ENCODE measurements around the gene PBX4. TPM values are rescaled to one million over a fixed set of nuclear protein-coding genes. Genes with fewer than 3 reads are reported as not detected.

Gene PBX4
- total RNA-seq, 1 donor from 2014 or later, result 21.8 TPM

DNA sequence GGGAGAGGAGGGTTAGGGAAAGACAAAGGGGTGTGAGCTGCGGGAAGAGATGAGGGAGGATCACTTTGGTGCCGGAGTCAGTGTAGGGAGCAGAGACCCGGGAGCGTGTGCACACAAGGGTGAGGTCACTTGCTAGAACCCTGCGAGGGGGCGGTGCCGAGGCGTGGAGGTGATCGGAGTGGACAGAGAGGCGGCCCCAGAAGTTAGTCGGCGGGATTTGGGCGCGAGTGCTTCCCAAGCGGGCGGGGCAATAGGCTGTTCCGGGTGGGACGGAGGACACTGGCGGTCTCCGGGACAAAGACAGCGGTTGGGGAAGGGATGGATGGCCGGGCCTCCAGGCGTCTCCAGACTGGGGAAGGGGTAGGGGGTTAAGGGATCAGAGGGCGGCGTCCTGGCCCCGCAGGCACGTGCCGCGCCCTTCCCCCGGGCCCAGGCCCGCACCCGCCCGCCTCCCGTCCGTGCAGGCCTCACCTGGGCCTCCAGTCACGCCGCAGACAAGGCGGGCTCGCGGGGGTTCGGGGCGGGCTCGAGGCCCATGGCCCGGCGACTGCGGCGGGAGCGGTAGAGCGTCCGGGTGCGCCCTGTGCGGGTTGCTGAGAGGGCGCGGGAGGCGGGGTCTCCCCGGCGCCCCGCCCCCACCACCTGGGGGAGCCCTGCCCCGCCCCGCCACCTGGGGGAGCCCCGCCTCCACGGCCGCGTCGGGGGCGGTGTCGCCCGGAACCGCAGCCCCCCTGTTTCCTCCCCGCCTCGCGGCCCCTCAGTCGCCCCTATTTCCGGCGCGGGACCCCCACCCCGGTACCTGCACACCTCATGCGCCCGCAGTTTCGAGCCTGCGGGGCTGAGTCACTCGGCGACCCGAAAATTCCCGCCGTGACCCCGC lies 9.4 kb upstream of the PBX4 start, which contains the start of gene LPAR2:
Gene LPAR2, minus strand, starts transcription at position 600 of the 880 bp plus-strand sequence. CDS start 945 bp downstream, outside the sequence.
- Mint-ChIP-seq H3K9me3 (no peaks in the 10 kb centered on the region), H3K4me1 (peaks cover 24% of the 10 kb centered on the region), H3K4me3 (peak within 1 kb of the TSS; percentile 93), H3K36me3 (ENCODE audit: low read depth) (peaks cover 49% of the 10 kb centered on the region), H3K27ac (peak within 1 kb of the TSS; percentile 92), H3K27me3 (no peaks in the 10 kb centered on the region)
- intact Hi-C loops (cut with micrococcal nuclease), result loop anchor here (1.0 kb wide), 2 partner anchors 10 to 15 kb away; partner anchors contain the start of genes GMIP and PBX4
- ChIA-PET POLR2A (interaction anchor here (0.8 to 2.0 kb wide), 20 partner anchors 7 to 424 kb away, joined by 3 to 11 read pairs (median 5); partner anchors contain the start of genes ATP13A1, GMIP, ZNF101 and ZNF14), CTCF (interaction anchor here (1.1 to 1.5 kb wide), 3 partner anchors 16 to 331 kb away, joined by 3 to 4 read pairs (median 4); partner anchors contain the start of gene GMIP)
- no peak for TF ChIP-seq CTCF (IDR thresholded peaks at IDR 0.05)
- ATAC-seq (ENCODE audit: low read depth), result peak; percentile 87
- DNase-seq, result peak; percentile 81

- TF ChIP-seq CTCF (IDR thresholded peaks at IDR 0.05), result no peak
- Mint-ChIP-seq H3K4me3 (peak overlapping the region; percentile 93), H3K36me3 (ENCODE audit: low read depth) (peaks cover 44% of the 10 kb centered on the region), H3K27me3 (no peaks in the 10 kb centered on the region), H3K27ac (peak overlapping the region; percentile 92), H3K9me3 (no peaks in the 10 kb centered on the region), H3K4me1 (peaks cover 24% of the 10 kb centered on the region)
- ChIA-PET CTCF (interaction anchor here (1.1 kb wide), 1 partner anchor 17 kb away, joined by 3 read pairs; the partner anchor contains the start of gene GMIP), POLR2A (interaction anchor here (0.9 to 1.2 kb wide), 4 partner anchors 15 to 412 kb away, joined by 3 to 10 read pairs (median 3); partner anchors contain the start of gene ZNF682)
- intact Hi-C loops (cut with micrococcal nuclease), result no loop called here
- ATAC-seq (ENCODE audit: low read depth) (no peak), DNase-seq (no peak)
These were observed 8.3 kb upstream of the PBX4 start for GRCh38 chr19:19626516-19627472.

GRCh38 chr19:19624032-19624570 lies 5.6 kb upstream of the PBX4 start:
- H3K36me3 Mint-ChIP-seq (ENCODE audit: low read depth), result peaks cover 27% of the 10 kb centered on the region
- H3K27ac Mint-ChIP-seq, result no peak overlapping the region
- H3K4me3 Mint-ChIP-seq, result no peak overlapping the region
- no peak for TF ChIP-seq CTCF (IDR thresholded peaks at IDR 0.05)
- ATAC-seq (ENCODE audit: low read depth) (no peak), DNase-seq (no peak)
- no peaks in the 10 kb centered on the region for H3K27me3 Mint-ChIP-seq
- peaks cover 27% of the 10 kb centered on the region for H3K4me1 Mint-ChIP-seq
- no peaks in the 10 kb centered on the region for H3K9me3 Mint-ChIP-seq
- intact Hi-C loops (cut with micrococcal nuclease), result no loop called here
- POLR2A ChIA-PET, result no interaction called here
- CTCF ChIA-PET, result no interaction called here

- Mint-ChIP-seq H3K36me3 (ENCODE audit: low read depth) (peaks cover 25% of the 10 kb centered on the region), H3K9me3 (no peaks in the 10 kb centered on the region), H3K27me3 (no peaks in the 10 kb centered on the region), H3K27ac (no peak overlapping the region), H3K4me1 (peaks cover 30% of the 10 kb centered on the region), H3K4me3 (no peak overlapping the region)
- POLR2A ChIA-PET, result interaction anchor here (0.7 kb wide), 1 partner anchor 33 kb away, joined by 3 read pairs; no protein-coding TSS in a partner anchor
- intact Hi-C loops (cut with micrococcal nuclease), result no loop called here
- no peak for ATAC-seq (ENCODE audit: low read depth)
- CTCF ChIA-PET, result interaction anchor here (1.2 kb wide), 1 partner anchor 91 kb away, joined by 4 read pairs; no protein-coding TSS in a partner anchor
- DNase-seq, result no peak
- no peak for TF ChIP-seq CTCF (IDR thresholded peaks at IDR 0.05)
These were observed 4.9 kb upstream of the PBX4 start for GRCh38 chr19:19623383-19623782.
